ENCODE measurements around the gene C12orf56.
A peak's percentile ranks its signal among the peaks of the same experiment; 100 is the strongest.

Gene C12orf56

GRCh38 chr12:64256166-64256800 lies 134.3 kb downstream of the C12orf56 start:
- POLR2A ChIA-PET (ENCODE audit: low non-redundant PET) = interaction anchor here (0.6 to 0.7 kb wide), 2 partner anchors 152 to 284 kb away, joined by 3 read pairs; no protein-coding TSS in a partner anchor
- DNase-seq (ENCODE audit: low spot score) = peak; percentile 46
- H3K27ac ChIP-seq = no peak overlapping the region
- peak; percentile 74 for TF ChIP-seq CTCF (conservative IDR thresholded peaks at IDR 0.05; ENCODE audit: low read depth)
- CTCF ChIA-PET = interaction anchor here (0.5 to 2.6 kb wide), 17 partner anchors 12 to 1938 kb away, joined by 3 to 17 read pairs (median 4); partner anchors contain the start of gene SRGAP1

GRCh38 chr12:64255249-64255648 lies 135.3 kb downstream of the C12orf56 start:
- TF ChIP-seq CTCF (conservative IDR thresholded peaks at IDR 0.05; ENCODE audit: low read depth) = no peak
- ChIA-PET POLR2A (ENCODE audit: low non-redundant PET) (no interaction called here), CTCF (interaction anchor here (1.5 to 2.6 kb wide), 3 partner anchors 411 to 428 kb away, joined by 6 to 17 read pairs (median 14); partner anchors contain the start of gene SRGAP1)
- H3K27ac ChIP-seq = no peak overlapping the region
- DNase-seq (ENCODE audit: low spot score) = no peak

GRCh38 chr12:64253356-64253755 lies 137.2 kb downstream of the C12orf56 start:
- TF ChIP-seq CTCF (conservative IDR thresholded peaks at IDR 0.05; ENCODE audit: low read depth) = no peak
- no peak overlapping the region for H3K27ac ChIP-seq
- DNase-seq (ENCODE audit: low spot score) = no peak
- ChIA-PET POLR2A (ENCODE audit: low non-redundant PET) (no interaction called here), CTCF (no interaction called here)

- H3K27ac ChIP-seq = no peak overlapping the region
- no peak for DNase-seq (ENCODE audit: low spot score)
- CTCF ChIA-PET = no interaction called here
- TF ChIP-seq CTCF (conservative IDR thresholded peaks at IDR 0.05; ENCODE audit: low read depth) = no peak
- POLR2A ChIA-PET (ENCODE audit: low non-redundant PET) = no interaction called here
These were observed 137.9 kb downstream of the C12orf56 start for GRCh38 chr12:64252681-64253080.

GRCh38 chr12:64243809-64244208 lies 146.7 kb downstream of the C12orf56 start:
- POLR2A ChIA-PET (ENCODE audit: low non-redundant PET) = no interaction called here
- CTCF ChIA-PET = no interaction called here
- no peak for DNase-seq (ENCODE audit: low spot score)
- TF ChIP-seq CTCF (conservative IDR thresholded peaks at IDR 0.05; ENCODE audit: low read depth) = no peak
- H3K27ac ChIP-seq = no peak overlapping the region

- H3K27ac ChIP-seq = no peak overlapping the region
- CTCF ChIA-PET = no interaction called here
- POLR2A ChIA-PET (ENCODE audit: low non-redundant PET) = no interaction called here
- TF ChIP-seq CTCF (conservative IDR thresholded peaks at IDR 0.05; ENCODE audit: low read depth) = no peak
- no peak for DNase-seq (ENCODE audit: low spot score)
These were observed 149.8 kb downstream of the C12orf56 start for GRCh38 chr12:64240781-64241180.
